ENCODE data around the gene RBM5. TPM values are rescaled to one million over a fixed set of nuclear protein-coding genes. Genes with fewer than 3 reads are reported as not detected.

Gene RBM5
- total and polyA plus RNA-seq, 2 donors (not counting 1 experiment from before 2014, with no cell fraction given) = 405 to 464 TPM

GRCh38 chr3:50120364-50121071 lies 31.8 kb downstream of the RBM5 start:
- no peak for ATAC-seq (ENCODE audit: low read depth)
- intact Hi-C loops (cut with micrococcal nuclease) = loop anchor here (2.0 kb wide), 1 partner anchor 72 kb away; no protein-coding TSS in a partner anchor
- POLR2A ChIA-PET = interaction anchor here (0.6 kb wide), 1 partner anchor 106 kb away, joined by 6 read pairs; no protein-coding TSS in a partner anchor
- Histone ChIP-seq H2AFZ (ENCODE audit: insufficient read depth, low read depth, low read length, poor library complexity, severe bottlenecking) (no peak overlapping the region), H4K20me1 (ENCODE audit: control insufficient read depth, insufficient read depth, low read length, poor library complexity, severe bottlenecking) (peaks cover 27% of the 10 kb centered on the region), H3K9ac (ENCODE audit: low read length) (no peak overlapping the region), H3K36me3 (replicated peaks in 1 of 2; ENCODE audit: control extremely low read depth in 1 of 2, control insufficient read depth in 1 of 2, extremely low read depth in 1 of 2, insufficient read depth in 2 of 2, low read length in 1 of 2) (peaks cover 15 to 55% of the 10 kb centered on the region in 2 experiments), H3K27ac (ENCODE audit: low read length in 2 of 2) (no peak overlapping the region), H3K9me3 (ENCODE audit: control extremely low read depth in 1 of 3, control insufficient read depth in 2 of 3, insufficient read depth in 1 of 3, low read length in 2 of 3) (no peaks in the 10 kb centered on the region), H3K4me3 (ENCODE audit: control extremely low read depth in 1 of 5, extremely low read depth in 1 of 5, insufficient read depth in 1 of 5, low read depth in 2 of 5, low read length in 4 of 5) (no peak overlapping the region), H3K27me3 (replicated peaks in 1 of 4; ENCODE audit: control extremely low read depth in 1 of 4, control insufficient read depth in 3 of 4, insufficient read depth in 4 of 4, low read length in 3 of 4) (no peaks in the 10 kb centered on the region), H3K4me1 (ENCODE audit: control insufficient read depth in 2 of 2, insufficient read depth in 2 of 2, low read length in 2 of 2) (no peaks in the 10 kb centered on the region), H3K79me2 (ENCODE audit: control insufficient read depth, insufficient read depth, low read length) (no peaks in the 10 kb centered on the region), H3K4me2 (replicated peaks; ENCODE audit: low read depth, low read length, poor library complexity, severe bottlenecking) (no peak overlapping the region)
- H3K4me1 Mint-ChIP-seq = peaks cover 2% of the 10 kb centered on the region
- H3K9me3 Mint-ChIP-seq (ENCODE audit: insufficient read depth) = no peaks in the 10 kb centered on the region
- 96% methylated on average over 7 of the region's 10 CpGs for WGBS (ENCODE audit: insufficient coverage)
- TF ChIP-seq CTCF (IDR thresholded peaks at IDR 0.05) (no peak), EZH2 (IDR thresholded peaks at IDR 0.05; ENCODE audit: borderline replicate concordance, insufficient read depth, low read depth, low read length, poor library complexity, severe bottlenecking) (no peak)
- CTCF ChIA-PET = interaction anchor here (0.7 to 4.6 kb wide), 14 partner anchors 8 to 172 kb away, joined by 3 to 28 read pairs (median 4); partner anchors contain the start of genes GNAT1 and LSMEM2
- DNase-seq = no peak
- no peaks in the 10 kb centered on the region for H3K27me3 Mint-ChIP-seq
- no peak overlapping the region for H3K27ac Mint-ChIP-seq
- no peak overlapping the region for H3K4me3 Mint-ChIP-seq

Data from B cell (primary cell).